ENCODE results near the gene NAPSA. TPM values are rescaled to one million over a fixed set of nuclear protein-coding genes. Genes with fewer than 3 reads are reported as not detected.

NAPSA gene
- total and polyA plus RNA-seq, 2 of the 8 experiments (the other 6 are each of a cell fraction or from before 2014, with no cell fraction given) = 0.71 to 0.73 TPM

GRCh38 chr19:50380137-50380536 lies 14.7 kb upstream of the NAPSA start:
- H3K36me3 ChIP-seq (ENCODE audit: control insufficient read depth in 2 of 4, insufficient read depth in 4 of 4, low read length in 3 of 4) = peaks cover 12 to 43% (median 33%) of the 10 kb centered on the region in 4 experiments
- no peak overlapping the region for H3K9ac ChIP-seq (replicated peaks in 1 of 4; ENCODE audit: extremely low read depth in 1 of 4, low read depth in 3 of 4, low read length in 3 of 4)
- no peaks in the 10 kb centered on the region for H3K27me3 ChIP-seq (replicated peaks in 1 of 4; ENCODE audit: control insufficient read depth in 3 of 4, extremely low read depth in 1 of 4, insufficient read depth in 3 of 4, low read length in 3 of 4)
- H2AFZ ChIP-seq (ENCODE audit: low read length) = no peak overlapping the region
- H4K8ac ChIP-seq (ENCODE audit: extremely low read depth, insufficient read depth, low read length) = no peak overlapping the region
- WGBS, 2 experiments (ENCODE audit: extremely low coverage in 1 of 2, insufficient coverage in 1 of 2, insufficient read length in 1 of 2, insufficient replicate concordance in 2 of 2, low coverage in 1 of 2, low lambda C conversion rate in 2 of 2, missing lambda C conversion rate in 1 of 2) = 90% methylated on average over 11 of the region's 11 CpGs; no CpG with 5 or more reads in 1 of the 2 experiments
- no peak overlapping the region for H2BK5ac ChIP-seq (ENCODE audit: low read depth, low read length)
- peaks cover 8% of the 10 kb centered on the region; the same call in 1 of the 2 replicates for H3K23me2 ChIP-seq (ENCODE audit: low read depth, low read length)
- H3K79me2 ChIP-seq (ENCODE audit: control insufficient read depth in 1 of 2, insufficient read depth in 2 of 2, low read length in 2 of 2) = peaks cover 3 to 7% of the 10 kb centered on the region in 2 experiments; a peak in 3 of 4 replicates
- ChIA-PET CTCF (ENCODE audit: partially characterized antibody) (interaction anchor here (0.6 to 3.3 kb wide), 2 partner anchors 12 to 156 kb away, joined by 3 to 11 read pairs; no protein-coding TSS in a partner anchor), POLR2A (ENCODE audit: partially characterized antibody) (no interaction called here)
- H4K5ac ChIP-seq (ENCODE audit: insufficient read length, low read depth, low read length) = no peak overlapping the region
- H2BK15ac ChIP-seq (ENCODE audit: low read length) = no peak overlapping the region
- H3K56ac ChIP-seq (replicated peaks; ENCODE audit: insufficient read length, low read depth, low read length) = no peak overlapping the region
- no peak for TF ChIP-seq KDM4A (IDR thresholded peaks at IDR 0.05; ENCODE audit: low read depth, low read length, severe bottlenecking)
- no peak for TF ChIP-seq SIX5 (IDR thresholded peaks at IDR 0.05; ENCODE audit: low read depth, low read length)
- TF ChIP-seq SIRT6 (IDR thresholded peaks at IDR 0.05; ENCODE audit: low read length) = no peak
- no peak overlapping the region for H3K4me3 ChIP-seq (ENCODE audit: extremely low read depth in 1 of 4, insufficient read depth in 2 of 4, low read depth in 3 of 4, low read length in 4 of 4)
- H3K4me2 ChIP-seq (ENCODE audit: insufficient read depth in 1 of 2, low read depth in 2 of 2, low read length in 2 of 2) = no peak overlapping the region
- no peak overlapping the region for H4K91ac ChIP-seq (replicated peaks; ENCODE audit: insufficient read length, low read length)
- no peak overlapping the region for H2BK12ac ChIP-seq (ENCODE audit: low read depth, low read length)
- H3K79me1 ChIP-seq (ENCODE audit: low read depth, low read length) = peaks cover 4% of the 10 kb centered on the region
- H2AK5ac ChIP-seq (ENCODE audit: low read depth, low read length) = no peak overlapping the region
- H3K18ac ChIP-seq (ENCODE audit: extremely low read depth, low read length) = no peak overlapping the region
- H3K9me3 ChIP-seq (ENCODE audit: insufficient read depth in 2 of 2, low read depth in 1 of 2, low read length in 1 of 2) = no peaks in the 10 kb centered on the region
- H4K20me1 ChIP-seq (replicated peaks in 1 of 2; ENCODE audit: control insufficient read depth in 1 of 2, insufficient read depth in 2 of 2, low read length in 2 of 2) = peaks cover 5 to 11% of the 10 kb centered on the region in 2 experiments
- H3K27ac ChIP-seq (ENCODE audit: low read depth, low read length) = no peak overlapping the region
- H3K4me1 ChIP-seq (replicated peaks in 1 of 4; ENCODE audit: control insufficient read depth in 3 of 4, insufficient read depth in 4 of 4, low read length in 3 of 4) = peaks cover 0 to 5% (median 2%) of the 10 kb centered on the region in 4 experiments; a peak in 5 of 7 replicates
- H3K14ac ChIP-seq (ENCODE audit: insufficient read length) = no peak overlapping the region
- H3K4ac ChIP-seq (replicated peaks; ENCODE audit: insufficient read length, low read depth, low read length) = no peak overlapping the region
- H3K23ac ChIP-seq (ENCODE audit: insufficient read length) = no peak overlapping the region
- no peak overlapping the region for H2BK120ac ChIP-seq (replicated peaks; ENCODE audit: low read depth, low read length)
- no peak for FAIRE-seq
- no peak for DNase-seq (ENCODE audit: low read depth in 1 of 2, low spot score in 2 of 2)
- H2BK20ac ChIP-seq (ENCODE audit: low read length) = no peak overlapping the region

Data from H1 (cell line).